ENCODE data around the gene TMEM63A. TPM values are rescaled to one million over a fixed set of nuclear protein-coding genes. Genes with fewer than 3 reads are reported as not detected.
A peak's percentile ranks its signal among the peaks of the same experiment; 100 is the strongest.

The TMEM63A gene
- total and polyA plus RNA-seq, 2 of the 13 experiments (the other 11 are each of a cell fraction or from before 2014, with no cell fraction given) = 23.9 to 53.3 TPM

DNA sequence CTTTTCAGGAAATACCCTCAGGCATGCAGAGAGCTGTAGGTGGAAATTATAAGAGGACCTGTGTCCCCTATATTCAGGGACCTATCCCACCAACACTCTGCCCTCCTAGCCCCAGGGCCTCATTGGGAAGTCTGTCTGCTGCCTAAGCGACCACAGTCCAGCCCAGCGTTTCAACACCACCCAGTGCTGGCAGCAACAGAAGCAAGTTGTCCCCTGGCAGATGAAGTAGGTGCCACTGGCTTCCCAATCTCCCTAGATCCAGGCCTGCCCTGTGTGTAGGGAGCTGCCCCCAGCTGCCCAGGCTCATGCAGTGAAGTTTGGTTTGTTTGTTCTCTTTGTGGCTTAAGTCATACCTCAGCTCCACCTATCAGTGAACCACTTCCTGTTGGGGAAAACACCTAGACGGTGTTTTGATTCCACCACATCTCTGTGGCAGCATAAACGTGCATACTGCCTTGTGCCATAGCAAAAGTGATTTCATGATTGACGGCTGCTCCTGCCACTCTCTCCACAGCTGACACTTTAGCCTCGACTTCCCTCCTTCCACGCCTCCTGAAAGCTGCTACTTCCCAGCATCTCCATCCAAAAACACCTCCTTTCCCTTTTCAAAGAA lies 14.9 kb upstream of the TMEM63A start:
- peak; percentile 68 for DNase-seq (ENCODE audit: low spot score)
- BruUV-seq (replicated peaks) = no TSS peak
- peak; percentile 94 for ATAC-seq
- Histone ChIP-seq H3K9ac (ENCODE audit: insufficient read depth, low read depth, low read length) (peak overlapping the region; percentile 40), H3K36me3 (replicated peaks in 1 of 2; ENCODE audit: control insufficient read depth in 1 of 2, insufficient read depth in 2 of 2, low read length in 2 of 2) (no peaks in the 10 kb centered on the region; a peak in 1 of 5 replicates), H3K79me2 (ENCODE audit: insufficient read depth, low read length) (no peaks in the 10 kb centered on the region), H3K9me3 (ENCODE audit: low read length) (no peaks in the 10 kb centered on the region), H3K27me3 (ENCODE audit: control insufficient read depth in 1 of 2, insufficient read depth in 2 of 2, low read length in 2 of 2) (no peaks in the 10 kb centered on the region), H3K4me2 (ENCODE audit: low read depth, low read length) (peak overlapping the region; percentile 75), H3K4me1 (ENCODE audit: insufficient read depth, low read length) (peaks cover 40% of the 10 kb centered on the region), H3K27ac (ENCODE audit: extremely low read length, insufficient read depth, low read length) (no peak overlapping the region), H2AFZ (ENCODE audit: low read length) (peak overlapping the region; percentile 71), H4K20me1 (ENCODE audit: insufficient read depth, low read length) (no peaks in the 10 kb centered on the region), H3K4me3 (replicated peaks in 1 of 3; ENCODE audit: insufficient read depth in 1 of 3, low read depth in 2 of 3, low read length in 3 of 3) (peak overlapping the region in 2 of 3 experiments; percentile 9 to 46; a peak in 2 of 6 replicates)
- CTCF ChIA-PET (ENCODE audit: low intra/inter-chr PET ratio, low total read pairs) = no interaction called here
- intact Hi-C loops (cut with micrococcal nuclease; ENCODE audit: unreplicated experiment) = no loop called here
- in situ Hi-C loops (cut with HindIII; ENCODE audit: extremely low pct_ligation_motif_present, low pct_unique_long_range_greater_than_20kb) = no loop called here
- POLR2A ChIA-PET = interaction anchor here (0.5 to 3.5 kb wide), 5 partner anchors 10 to 119 kb away, joined by 3 to 29 read pairs (median 7); partner anchors contain the start of genes PYCR2, SRP9 and TMEM63A
- FAIRE-seq = peak; percentile 82
- 5% methylated on average over 7 of the region's 7 CpGs for WGBS (ENCODE audit: low lambda C conversion rate)
- TF ChIP-seq, protein P1, sequence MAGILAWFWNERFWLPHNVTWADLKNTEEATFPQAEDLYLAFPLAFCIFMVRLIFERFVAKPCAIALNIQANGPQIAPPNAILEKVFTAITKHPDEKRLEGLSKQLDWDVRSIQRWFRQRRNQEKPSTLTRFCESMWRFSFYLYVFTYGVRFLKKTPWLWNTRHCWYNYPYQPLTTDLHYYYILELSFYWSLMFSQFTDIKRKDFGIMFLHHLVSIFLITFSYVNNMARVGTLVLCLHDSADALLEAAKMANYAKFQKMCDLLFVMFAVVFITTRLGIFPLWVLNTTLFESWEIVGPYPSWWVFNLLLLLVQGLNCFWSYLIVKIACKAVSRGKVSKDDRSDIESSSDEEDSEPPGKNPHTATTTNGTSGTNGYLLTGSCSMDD (CRISPR knock-in tag; IDR thresholded peaks at IDR 0.05) = no peak
- TF ChIP-seq, protein P2, sequence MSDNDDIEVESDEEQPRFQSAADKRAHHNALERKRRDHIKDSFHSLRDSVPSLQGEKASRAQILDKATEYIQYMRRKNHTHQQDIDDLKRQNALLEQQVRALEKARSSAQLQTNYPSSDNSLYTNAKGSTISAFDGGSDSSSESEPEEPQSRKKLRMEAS (IDR thresholded peaks at IDR 0.05) = no peak
- TF ChIP-seq, protein P3, sequence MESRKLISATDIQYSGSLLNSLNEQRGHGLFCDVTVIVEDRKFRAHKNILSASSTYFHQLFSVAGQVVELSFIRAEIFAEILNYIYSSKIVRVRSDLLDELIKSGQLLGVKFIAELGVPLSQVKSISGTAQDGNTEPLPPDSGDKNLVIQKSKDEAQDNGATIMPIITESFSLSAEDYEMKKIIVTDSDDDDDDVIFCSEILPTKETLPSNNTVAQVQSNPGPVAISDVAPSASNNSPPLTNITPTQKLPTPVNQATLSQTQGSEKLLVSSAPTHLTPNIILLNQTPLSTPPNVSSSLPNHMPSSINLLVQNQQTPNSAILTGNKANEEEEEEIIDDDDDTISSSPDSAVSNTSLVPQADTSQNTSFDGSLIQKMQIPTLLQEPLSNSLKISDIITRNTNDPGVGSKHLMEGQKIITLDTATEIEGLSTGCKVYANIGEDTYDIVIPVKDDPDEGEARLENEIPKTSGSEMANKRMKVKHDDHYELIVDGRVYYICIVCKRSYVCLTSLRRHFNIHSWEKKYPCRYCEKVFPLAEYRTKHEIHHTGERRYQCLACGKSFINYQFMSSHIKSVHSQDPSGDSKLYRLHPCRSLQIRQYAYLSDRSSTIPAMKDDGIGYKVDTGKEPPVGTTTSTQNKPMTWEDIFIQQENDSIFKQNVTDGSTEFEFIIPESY (CRISPR knock-in tag; IDR thresholded peaks at IDR 0.05) = no peak
- TF ChIP-seq GABPA (IDR thresholded peaks at IDR 0.05; ENCODE audit: low read depth, low read length) (no peak), GABPA (CRISPR knock-in tag; IDR thresholded peaks at IDR 0.05; ENCODE audit: low read depth) (peak; percentile 61), MYC (CRISPR knock-in tag; IDR thresholded peaks at IDR 0.05; ENCODE audit: borderline replicate concordance) (peak; percentile 34; the same call in 1 of the 2 replicates), ZNF766 (CRISPR knock-in tag; IDR thresholded peaks at IDR 0.05; ENCODE audit: borderline replicate concordance) (no peak), KLF11 (CRISPR knock-in tag; IDR thresholded peaks at IDR 0.05) (no peak), TAF1 (CRISPR knock-in tag; IDR thresholded peaks at IDR 0.05) (no peak), DPF2 (CRISPR knock-in tag; IDR thresholded peaks at IDR 0.05; ENCODE audit: borderline replicate concordance, low read depth) (no peak), KDM3A (CRISPR knock-in tag; IDR thresholded peaks at IDR 0.05; ENCODE audit: low read depth) (no peak), NFE2L2 (IDR thresholded peaks at IDR 0.05; ENCODE audit: low read length) (no peak), CBFB (CRISPR knock-in tag; IDR thresholded peaks at IDR 0.05) (no peak), ZNF263 (CRISPR knock-in tag; IDR thresholded peaks at IDR 0.05) (no peak), ZNF644 (CRISPR knock-in tag; IDR thresholded peaks at IDR 0.05; ENCODE audit: low read depth) (no peak), KAT8 (CRISPR knock-in tag; IDR thresholded peaks at IDR 0.05) (peak; percentile 61; the same call in 1 of the 2 replicates), PRPF4 (IDR thresholded peaks at IDR 0.05; ENCODE audit: low read depth, low read length, poor library complexity, severe bottlenecking) (no peak), ZNF672 (CRISPR knock-in tag; IDR thresholded peaks at IDR 0.05) (no peak), SMARCE1 (IDR thresholded peaks at IDR 0.05; ENCODE audit: borderline replicate concordance) (no peak), MXI1 (IDR thresholded peaks at IDR 0.05; ENCODE audit: borderline replicate concordance, low read depth, low read length) (0 out of 3 replicates have a peak, but pooled peaks have one; percentile 15), ZNF614 (CRISPR knock-in tag; IDR thresholded peaks at IDR 0.05; ENCODE audit: borderline replicate concordance) (0 out of 2 replicates have a peak, but pooled peaks have one; percentile 15)
- TF ChIP-seq, protein P4, sequence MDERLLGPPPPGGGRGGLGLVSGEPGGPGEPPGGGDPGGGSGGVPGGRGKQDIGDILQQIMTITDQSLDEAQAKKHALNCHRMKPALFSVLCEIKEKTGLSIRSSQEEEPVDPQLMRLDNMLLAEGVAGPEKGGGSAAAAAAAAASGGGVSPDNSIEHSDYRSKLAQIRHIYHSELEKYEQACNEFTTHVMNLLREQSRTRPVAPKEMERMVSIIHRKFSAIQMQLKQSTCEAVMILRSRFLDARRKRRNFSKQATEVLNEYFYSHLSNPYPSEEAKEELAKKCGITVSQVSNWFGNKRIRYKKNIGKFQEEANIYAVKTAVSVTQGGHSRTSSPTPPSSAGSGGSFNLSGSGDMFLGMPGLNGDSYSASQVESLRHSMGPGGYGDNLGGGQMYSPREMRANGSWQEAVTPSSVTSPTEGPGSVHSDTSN (CRISPR knock-in tag; IDR thresholded peaks at IDR 0.05) = peak; percentile 37; the same call in 1 of the 2 replicates

Data from HepG2 (cell line).